ENCODE data around the gene C1orf232. TPM values are rescaled to one million over a fixed set of nuclear protein-coding genes. Genes with fewer than 3 reads are reported as not detected.

The C1orf232 gene
- total and polyA plus RNA-seq, 9 of the 15 experiments (the other 6 are each of a cell fraction or from before 2014, with no cell fraction given): not detected

DNA sequence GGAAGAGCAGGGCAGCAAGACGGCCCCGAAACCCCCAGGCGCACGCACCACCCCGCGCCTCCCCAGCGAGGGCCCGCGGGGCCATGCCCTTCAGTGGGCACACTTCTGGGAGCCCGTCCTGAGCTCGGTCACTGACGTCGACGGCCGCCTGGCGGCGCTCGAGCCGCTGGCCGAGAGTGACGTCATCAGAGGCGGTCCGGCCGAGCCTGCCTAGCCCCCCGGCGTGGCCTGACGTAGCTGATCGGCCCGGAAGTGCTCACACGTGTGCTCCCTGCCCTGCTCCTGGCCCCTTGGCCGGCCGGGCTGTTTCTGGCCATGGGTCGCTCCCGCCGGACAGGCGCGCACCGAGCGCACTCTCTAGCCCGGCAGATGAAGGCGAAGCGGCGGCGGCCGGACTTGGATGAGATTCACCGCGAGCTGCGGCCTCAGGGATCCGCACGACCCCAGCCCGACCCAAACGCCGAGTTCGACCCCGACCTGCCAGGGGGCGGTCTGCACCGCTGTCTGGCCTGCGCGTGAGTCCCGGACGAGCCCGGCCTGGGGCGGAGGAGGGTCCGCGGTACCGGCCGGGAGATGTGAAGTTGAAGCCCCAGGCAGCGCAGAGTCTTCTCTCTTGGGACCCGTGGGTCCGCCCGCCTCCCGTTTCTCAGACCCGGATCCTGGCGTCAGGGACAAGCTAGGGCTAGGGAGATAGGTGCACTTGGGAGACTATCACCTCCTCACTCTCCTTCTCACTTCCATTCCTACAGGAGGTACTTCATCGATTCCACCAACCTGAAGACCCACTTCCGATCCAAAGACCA, 1.1 kb upstream of the C1orf232 start, which contains the start of gene ZNF593 (continued):
- TF ChIP-seq, protein P1, sequence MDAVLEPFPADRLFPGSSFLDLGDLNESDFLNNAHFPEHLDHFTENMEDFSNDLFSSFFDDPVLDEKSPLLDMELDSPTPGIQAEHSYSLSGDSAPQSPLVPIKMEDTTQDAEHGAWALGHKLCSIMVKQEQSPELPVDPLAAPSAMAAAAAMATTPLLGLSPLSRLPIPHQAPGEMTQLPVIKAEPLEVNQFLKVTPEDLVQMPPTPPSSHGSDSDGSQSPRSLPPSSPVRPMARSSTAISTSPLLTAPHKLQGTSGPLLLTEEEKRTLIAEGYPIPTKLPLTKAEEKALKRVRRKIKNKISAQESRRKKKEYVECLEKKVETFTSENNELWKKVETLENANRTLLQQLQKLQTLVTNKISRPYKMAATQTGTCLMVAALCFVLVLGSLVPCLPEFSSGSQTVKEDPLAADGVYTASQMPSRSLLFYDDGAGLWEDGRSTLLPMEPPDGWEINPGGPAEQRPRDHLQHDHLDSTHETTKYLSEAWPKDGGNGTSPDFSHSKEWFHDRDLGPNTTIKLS (IDR thresholded peaks at IDR 0.05; ENCODE audit: borderline replicate concordance, low read depth): peak; percentile 88; the same call in 1 of the 2 replicates
- TF ChIP-seq TSHZ1 (CRISPR knock-in tag; IDR thresholded peaks at IDR 0.05) (no peak), BCL6 (CRISPR knock-in tag; IDR thresholded peaks at IDR 0.05) (no peak), ZBTB34 (CRISPR knock-in tag; IDR thresholded peaks at IDR 0.05) (no peak), ELF4 (CRISPR knock-in tag; IDR thresholded peaks at IDR 0.05) (peak; percentile 87), SMC3 (conservative IDR thresholded peaks at IDR 0.05; ENCODE audit: insufficient read depth, low read depth, low read length) (peak; percentile 86), GATAD2A (IDR thresholded peaks at IDR 0.05) (peak; percentile 96), TFE3 (CRISPR knock-in tag; IDR thresholded peaks at IDR 0.05) (no peak), PRMT5 (CRISPR knock-in tag; IDR thresholded peaks at IDR 0.05) (no peak), ARHGAP35 (IDR thresholded peaks at IDR 0.05; ENCODE audit: partially characterized antibody) (no peak), ZNF280A (IDR thresholded peaks at IDR 0.05; ENCODE audit: low read depth, partially characterized antibody) (no peak)
- TF ChIP-seq, protein P2, sequence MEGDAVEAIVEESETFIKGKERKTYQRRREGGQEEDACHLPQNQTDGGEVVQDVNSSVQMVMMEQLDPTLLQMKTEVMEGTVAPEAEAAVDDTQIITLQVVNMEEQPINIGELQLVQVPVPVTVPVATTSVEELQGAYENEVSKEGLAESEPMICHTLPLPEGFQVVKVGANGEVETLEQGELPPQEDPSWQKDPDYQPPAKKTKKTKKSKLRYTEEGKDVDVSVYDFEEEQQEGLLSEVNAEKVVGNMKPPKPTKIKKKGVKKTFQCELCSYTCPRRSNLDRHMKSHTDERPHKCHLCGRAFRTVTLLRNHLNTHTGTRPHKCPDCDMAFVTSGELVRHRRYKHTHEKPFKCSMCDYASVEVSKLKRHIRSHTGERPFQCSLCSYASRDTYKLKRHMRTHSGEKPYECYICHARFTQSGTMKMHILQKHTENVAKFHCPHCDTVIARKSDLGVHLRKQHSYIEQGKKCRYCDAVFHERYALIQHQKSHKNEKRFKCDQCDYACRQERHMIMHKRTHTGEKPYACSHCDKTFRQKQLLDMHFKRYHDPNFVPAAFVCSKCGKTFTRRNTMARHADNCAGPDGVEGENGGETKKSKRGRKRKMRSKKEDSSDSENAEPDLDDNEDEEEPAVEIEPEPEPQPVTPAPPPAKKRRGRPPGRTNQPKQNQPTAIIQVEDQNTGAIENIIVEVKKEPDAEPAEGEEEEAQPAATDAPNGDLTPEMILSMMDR (IDR thresholded peaks at IDR 0.05 in 2 of 3, conservative IDR thresholded peaks at IDR 0.05 in 1 of 3; ENCODE audit: insufficient read depth in 2 of 3, low read depth in 1 of 3, low read length in 3 of 3): peak; percentile 96 to 99 (median 98)
